GM12801 (cell line): ENCODE measurements around the gene PKNOX2.

Experiments used
- TF ChIP-seq, protein P1 (sequence below): IDR thresholded peaks from one replicate; pipeline ENCODE4 v1.5.1; 2011; ENCODE audit warnings: control low read depth; ENCODE audit not compliant: insufficient read length; ENCODE audit errors: extremely low read depth

PKNOX2 gene

DNA sequence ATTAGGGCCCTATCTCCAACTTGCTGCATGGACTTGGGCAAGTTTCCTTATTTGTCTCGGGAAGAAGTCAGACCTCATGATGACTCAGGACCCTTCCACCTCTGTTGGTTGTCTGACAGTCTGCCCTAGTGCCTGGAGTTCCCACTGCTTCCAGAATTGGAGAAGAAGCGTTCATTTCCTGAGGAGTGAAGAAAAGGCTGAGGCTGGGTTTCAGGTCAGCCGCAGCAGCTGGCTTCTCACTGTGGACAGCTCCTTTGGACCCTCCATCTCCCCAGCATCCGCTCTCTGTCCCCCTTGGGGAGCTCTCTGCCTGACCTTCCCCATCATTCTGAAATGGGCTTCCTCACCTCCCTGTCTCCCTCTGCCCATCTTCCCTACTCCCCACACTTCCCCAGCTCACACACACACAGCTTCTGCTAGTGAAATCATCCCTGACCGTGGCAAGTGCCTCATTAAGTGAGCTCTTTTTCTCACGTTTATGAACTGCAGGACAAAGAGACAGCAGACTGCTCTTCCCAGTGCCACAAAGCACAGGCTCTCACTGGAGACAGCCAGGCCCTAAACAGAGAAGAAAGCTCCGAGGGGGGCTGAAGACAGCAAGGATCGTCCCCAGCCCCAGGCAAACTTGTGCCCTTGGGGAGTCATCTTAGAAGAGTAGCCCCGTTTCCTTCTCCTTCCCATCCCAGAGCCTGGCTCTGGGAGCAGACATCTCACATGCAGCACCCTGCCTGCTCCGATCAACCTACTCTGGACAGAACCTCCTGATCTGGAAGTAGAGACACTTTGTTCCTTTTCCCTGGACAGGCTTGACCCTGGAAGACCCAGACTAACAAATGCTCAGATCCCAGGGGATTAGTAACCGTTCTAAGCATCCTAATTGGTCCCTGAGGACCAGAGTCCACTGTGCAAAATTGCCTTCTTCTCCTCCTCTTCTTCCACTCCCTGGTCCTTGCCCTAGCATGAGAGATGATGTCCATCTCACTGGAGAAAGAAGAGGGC, 173.6 kb downstream of the PKNOX2 start:
- TF ChIP-seq, protein P1, sequence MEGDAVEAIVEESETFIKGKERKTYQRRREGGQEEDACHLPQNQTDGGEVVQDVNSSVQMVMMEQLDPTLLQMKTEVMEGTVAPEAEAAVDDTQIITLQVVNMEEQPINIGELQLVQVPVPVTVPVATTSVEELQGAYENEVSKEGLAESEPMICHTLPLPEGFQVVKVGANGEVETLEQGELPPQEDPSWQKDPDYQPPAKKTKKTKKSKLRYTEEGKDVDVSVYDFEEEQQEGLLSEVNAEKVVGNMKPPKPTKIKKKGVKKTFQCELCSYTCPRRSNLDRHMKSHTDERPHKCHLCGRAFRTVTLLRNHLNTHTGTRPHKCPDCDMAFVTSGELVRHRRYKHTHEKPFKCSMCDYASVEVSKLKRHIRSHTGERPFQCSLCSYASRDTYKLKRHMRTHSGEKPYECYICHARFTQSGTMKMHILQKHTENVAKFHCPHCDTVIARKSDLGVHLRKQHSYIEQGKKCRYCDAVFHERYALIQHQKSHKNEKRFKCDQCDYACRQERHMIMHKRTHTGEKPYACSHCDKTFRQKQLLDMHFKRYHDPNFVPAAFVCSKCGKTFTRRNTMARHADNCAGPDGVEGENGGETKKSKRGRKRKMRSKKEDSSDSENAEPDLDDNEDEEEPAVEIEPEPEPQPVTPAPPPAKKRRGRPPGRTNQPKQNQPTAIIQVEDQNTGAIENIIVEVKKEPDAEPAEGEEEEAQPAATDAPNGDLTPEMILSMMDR, result no peak

DNA sequence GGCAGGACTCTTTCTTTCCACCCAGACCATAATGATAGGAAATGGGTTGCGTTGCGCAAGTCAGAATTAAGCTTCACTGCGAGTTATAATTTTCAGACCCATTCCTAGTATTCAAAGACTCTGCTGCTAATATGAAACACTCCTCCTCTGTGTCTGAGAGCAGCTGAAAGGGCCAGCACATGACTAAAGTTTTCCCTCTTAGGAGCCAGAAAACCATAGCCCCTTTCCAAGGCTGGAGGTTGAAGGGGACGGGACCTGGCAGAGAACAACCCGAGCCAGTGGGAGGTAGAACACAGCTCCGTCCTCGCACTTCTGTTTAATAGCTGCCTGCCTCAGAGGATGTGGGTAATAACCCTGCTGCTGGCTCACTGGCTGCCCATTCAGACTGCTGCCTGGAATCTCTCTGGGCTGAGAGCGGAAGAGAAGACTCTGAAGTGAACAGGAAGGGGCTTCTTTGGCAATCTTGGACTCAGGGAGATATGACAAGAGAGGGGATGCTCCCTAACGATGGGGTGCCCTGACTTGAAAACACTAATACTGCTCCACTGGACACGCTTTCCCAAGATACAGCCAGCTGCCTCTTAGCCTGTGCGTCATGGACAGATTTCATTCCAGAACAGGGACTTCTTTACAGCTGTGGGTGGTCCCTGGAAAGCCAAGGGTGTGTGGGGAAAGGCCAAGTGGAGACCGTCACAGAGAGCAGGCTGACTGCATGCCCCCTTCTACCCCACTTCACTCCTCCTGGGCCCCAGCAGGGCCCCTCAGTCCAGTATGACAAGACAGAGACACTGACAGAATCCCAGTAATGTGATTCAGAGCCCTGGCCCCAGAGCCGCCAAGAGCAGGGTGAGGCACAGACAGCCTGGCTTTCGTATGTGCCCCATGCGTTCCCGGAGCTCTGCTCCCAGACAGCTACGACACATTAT, 174.6 kb downstream of the PKNOX2 start:
- TF ChIP-seq, protein P1, result no peak

DNA sequence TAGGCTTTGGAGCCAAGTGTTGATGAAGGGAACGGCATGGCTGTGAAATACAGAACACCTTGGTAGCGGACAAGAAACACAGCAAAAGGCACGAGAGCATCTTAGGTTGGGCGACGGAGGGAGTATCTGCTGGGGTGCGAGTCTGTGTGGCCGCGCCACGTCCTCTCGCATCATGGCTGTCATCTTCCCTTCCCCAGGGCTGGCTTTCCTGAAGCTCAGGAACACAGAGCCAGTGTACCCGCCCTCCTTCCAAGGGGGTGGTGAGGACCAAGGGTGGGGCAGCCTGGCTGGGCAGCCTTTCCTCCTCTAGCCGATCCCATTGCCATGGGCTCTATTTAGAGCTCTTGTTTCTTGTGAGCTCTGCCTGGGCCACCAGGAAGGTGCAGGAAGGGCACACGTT, 177.1 kb downstream of the PKNOX2 start:
- TF ChIP-seq, protein P1, result no peak

DNA sequence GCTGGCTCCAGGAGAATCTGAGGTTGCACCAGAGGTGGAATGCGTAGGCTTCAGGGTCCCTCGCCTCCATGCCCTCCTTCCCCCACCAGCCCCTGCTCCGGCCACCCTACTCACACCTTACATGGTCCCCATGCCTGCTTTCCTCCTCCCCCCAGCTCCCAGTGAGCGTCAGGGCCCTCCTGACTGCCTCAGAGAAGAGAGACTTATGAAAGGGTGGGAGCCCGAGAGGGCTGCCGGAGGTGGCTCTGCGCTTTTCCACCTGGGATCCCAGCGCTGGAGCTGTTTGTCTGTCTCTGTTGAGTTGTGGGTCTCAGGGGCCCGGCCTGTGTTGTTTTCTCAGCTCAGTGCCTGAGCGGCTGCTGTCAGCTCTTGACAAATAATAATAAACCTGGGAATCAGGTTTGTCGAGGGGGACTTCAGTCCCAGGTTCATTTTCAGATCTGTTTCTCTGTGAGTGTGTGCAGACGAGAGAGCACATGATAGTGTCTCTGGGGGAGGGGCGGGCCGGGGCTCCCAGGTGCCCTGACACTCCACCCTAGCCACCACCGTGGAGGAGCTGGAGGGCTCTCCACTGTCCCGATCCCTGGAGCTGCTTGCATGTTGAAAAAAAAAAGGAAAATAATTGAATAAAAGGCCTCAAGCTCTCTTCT, 177.9 kb downstream of the PKNOX2 start:
- TF ChIP-seq, protein P1, result no peak

DNA sequence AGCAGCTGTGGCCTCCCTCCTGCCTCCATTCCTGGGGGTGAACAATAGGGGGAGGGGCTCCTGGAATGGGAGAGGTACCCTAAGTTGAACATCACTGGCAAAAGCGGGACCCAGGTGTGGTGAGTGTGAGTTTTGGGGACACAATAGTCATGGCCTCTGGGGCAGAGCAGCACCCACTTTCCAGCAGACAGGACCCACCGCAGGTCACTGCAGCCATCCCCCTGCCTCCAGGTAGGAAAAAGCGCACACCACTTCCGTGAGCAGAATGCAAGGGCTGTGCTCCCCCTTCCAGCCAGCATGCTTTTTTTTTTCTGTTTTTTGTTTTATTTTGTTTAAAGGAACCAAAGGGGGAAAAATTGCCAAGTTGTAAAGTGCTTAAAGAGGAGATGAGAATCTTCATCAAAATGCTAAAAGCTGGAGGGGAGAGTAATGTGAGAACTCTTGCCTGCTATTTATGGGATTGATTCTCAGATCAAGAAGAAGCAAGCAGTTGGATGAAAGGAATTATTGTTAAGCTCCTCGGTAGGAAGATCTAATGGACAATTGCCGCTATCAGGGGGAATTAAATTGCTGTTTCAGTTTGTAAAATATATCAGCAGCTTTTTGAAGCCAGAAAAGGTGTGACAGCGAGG, 178.7 kb downstream of the PKNOX2 start:
- TF ChIP-seq, protein P1, result no peak

DNA sequence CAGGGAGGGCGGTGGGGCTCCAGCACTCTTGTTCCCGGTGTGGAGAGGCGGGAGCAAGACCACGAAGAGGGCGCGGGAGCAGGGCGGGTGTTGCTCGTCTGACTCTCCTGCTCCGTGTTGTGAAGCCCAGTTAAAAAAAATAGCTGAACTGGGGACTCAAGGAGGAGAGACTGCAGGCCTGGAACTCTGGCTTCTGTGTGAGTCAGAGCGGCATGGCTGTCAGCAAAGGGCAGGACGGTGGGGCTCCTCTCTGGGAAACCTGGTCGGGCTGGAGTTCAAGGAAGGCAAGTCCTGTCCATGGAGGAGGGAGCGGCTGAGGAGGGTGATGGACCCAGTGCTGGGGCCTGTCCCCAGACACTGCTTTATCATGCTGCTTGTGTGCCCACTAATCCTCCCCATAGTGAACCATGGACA, 179.2 kb downstream of the PKNOX2 start:
- TF ChIP-seq, protein P1, result no peak
